ENCODE measurements around the gene CDC42BPG. TPM values are rescaled to one million over a fixed set of nuclear protein-coding genes. Genes with fewer than 3 reads are reported as not detected.

Gene CDC42BPG
- total RNA-seq, 1 experiment from 2014 or later = 24.9 TPM

GRCh38 chr11:64874308-64875240 lies 30.1 kb upstream of the CDC42BPG start:
- H3K36me3 Mint-ChIP-seq (ENCODE audit: insufficient read depth in 1 of 3, low read depth in 3 of 3) = peaks cover 4 to 14% (median 8%) of the 10 kb centered on the region in 3 experiments; a peak in 6 of 7 replicates
- Histone ChIP-seq H2BK120ac (ENCODE audit: low read depth, low read length, poor library complexity, severe bottlenecking) (no peak overlapping the region), H2AK5ac (ENCODE audit: insufficient read length, low read length) (no peak overlapping the region), H3K27me3 (ENCODE audit: insufficient read depth, low read length) (no peaks in the 10 kb centered on the region), H3K4ac (ENCODE audit: low read depth, low read length) (no peak overlapping the region), H4K5ac (ENCODE audit: insufficient read length, low read depth, low read length) (no peak overlapping the region), H3K27ac (ENCODE audit: insufficient read length, low read depth, low read length) (no peak overlapping the region), H3K18ac (ENCODE audit: insufficient read length, low read depth, low read length) (no peak overlapping the region), H3K4me2 (ENCODE audit: insufficient read depth, insufficient read length, low read length) (no peak overlapping the region), H4K8ac (replicated peaks; ENCODE audit: insufficient read length, low read depth, low read length) (no peak overlapping the region), H2BK12ac (ENCODE audit: insufficient read length, low read depth, low read length) (no peak overlapping the region), H4K20me1 (ENCODE audit: control insufficient read depth, insufficient read depth, insufficient read length) (no peaks in the 10 kb centered on the region), H3K9me3 (ENCODE audit: control insufficient read depth, low read depth, low read length) (no peaks in the 10 kb centered on the region), H4K91ac (ENCODE audit: insufficient read length, low read depth, low read length) (no peak overlapping the region), H3K9ac (ENCODE audit: extremely low read depth, insufficient read length, low read length) (no peak overlapping the region), H3K79me1 (ENCODE audit: insufficient read depth, low read depth, low read length, poor library complexity, severe bottlenecking) (no peaks in the 10 kb centered on the region), H3K23me2 (ENCODE audit: insufficient read length, low read depth, low read length, poor library complexity, severe bottlenecking) (peaks cover 18% of the 10 kb centered on the region), H3K14ac (ENCODE audit: insufficient read depth, low read length) (no peak overlapping the region), H3K79me2 (ENCODE audit: insufficient read depth, low read length) (no peaks in the 10 kb centered on the region), H2BK5ac (ENCODE audit: insufficient read length, low read length) (no peak overlapping the region), H2AFZ (ENCODE audit: low read length) (no peak overlapping the region), H3K4me1 (ENCODE audit: insufficient read depth, low read length) (no peaks in the 10 kb centered on the region; the same call in 1 of the 2 replicates), H3K23ac (ENCODE audit: insufficient read length, low read depth, low read length) (no peak overlapping the region), H2BK15ac (ENCODE audit: low read depth, low read length) (no peak overlapping the region), H2BK20ac (ENCODE audit: low read depth, low read length, poor library complexity, severe bottlenecking) (no peak overlapping the region), H3K56ac (ENCODE audit: insufficient read length, low read depth, low read length) (no peak overlapping the region), H3T11ph (ENCODE audit: low read length) (no peak overlapping the region)
- TF ChIP-seq CTCF (conservative IDR thresholded peaks at IDR 0.05) = no peak
- H3K4me3 Mint-ChIP-seq = no peak overlapping the region; a peak in 1 of 5 replicates
- WGBS (ENCODE audit: extremely low coverage, insufficient read length, low lambda C conversion rate) = no CpG with 5 or more reads among the region's 29 CpGs
- H3K27me3 Mint-ChIP-seq (ENCODE audit: low read depth) = peaks cover 8% of the 10 kb centered on the region
- peak overlapping the region in 1 of 3 experiments; percentile 49; a peak in 2 of 7 replicates for H3K27ac Mint-ChIP-seq
- peaks cover 17 to 18% of the 10 kb centered on the region in 2 experiments for H3K4me1 Mint-ChIP-seq
- no peaks in the 10 kb centered on the region; a peak in 1 of 5 replicates for H3K9me3 Mint-ChIP-seq
- DNase-seq = no peak
